H1 (cell line): ENCODE data around the gene FREM2. TPM values are rescaled to one million over a fixed set of nuclear protein-coding genes. Genes with fewer than 3 reads are reported as not detected.

Experiments
- CTCF ChIA-PET: fragments of 300-600 bp; sonication (Branson Sonifier 250); formaldehyde crosslinking; loops from one replicate; lab custom pipeline; 2021; ENCODE audit not compliant: partially characterized antibody; lab: Charles Lee
- POLR2A ChIA-PET: fragments of 300-600 bp; sonication (Branson Sonifier 250); formaldehyde crosslinking; loops from one replicate; lab custom pipeline; 2021; ENCODE audit warnings: inconsistent platforms; ENCODE audit not compliant: partially characterized antibody; lab: Charles Lee
- DNase-seq, 2 experiments: peaks; one replicate each; pipeline versions ENCODE4 v3.0.0 to v3.0.0-alpha.2; 2010 to 2022; ENCODE audit warnings: low spot score in 2 of 2, low read depth in 1 of 2, mixed read lengths in 1 of 2
- FAIRE-seq: peaks from 2 replicates; lab custom pipeline; 2011; peaks lifted over from hg19 to GRCh38; lab: Jason Lieb, UNC
- H2AFZ ChIP-seq: 2 replicates; pipeline ENCODE4 v1.8.1; 2012; ENCODE audit warnings: low read length, inconsistent platforms
- H2AK5ac ChIP-seq: 2 replicates; pipeline ENCODE4 v1.6.1; 2013; ENCODE audit warnings: low read depth, low read length
- H2BK120ac ChIP-seq: replicated peaks from 2 replicates; pipeline ENCODE3; 2013; ENCODE audit warnings: low read depth, low read length, inconsistent platforms
- H2BK12ac ChIP-seq: 2 replicates; pipeline ENCODE4 v1.6.1; 2013; ENCODE audit warnings: low read depth, low read length
- H2BK15ac ChIP-seq: 2 replicates; pipeline ENCODE4 v1.6.1; 2013; ENCODE audit warnings: low read length
- H2BK20ac ChIP-seq: 2 replicates; pipeline ENCODE4 v1.6.1; 2013; ENCODE audit warnings: low read length
- H2BK5ac ChIP-seq: 2 replicates; pipeline ENCODE4 v1.6.1; 2013; ENCODE audit warnings: low read depth, low read length
- H3K14ac ChIP-seq: 2 replicates; pipeline ENCODE4 v1.6.1; 2013; ENCODE audit warnings: inconsistent platforms; ENCODE audit not compliant: insufficient read length
- H3K18ac ChIP-seq: 2 replicates; pipeline ENCODE4 v1.6.1; 2013; ENCODE audit warnings: low read length; ENCODE audit errors: extremely low read depth
- H3K23ac ChIP-seq: 2 replicates; pipeline ENCODE4 v1.6.1; 2013; ENCODE audit warnings: inconsistent platforms; ENCODE audit not compliant: insufficient read length
- H3K23me2 ChIP-seq: 2 replicates; pipeline ENCODE4 v1.6.1; 2013; ENCODE audit warnings: low read depth, low read length
- H3K27ac ChIP-seq: 2 replicates; pipeline ENCODE4 v1.6.1; 2011; ENCODE audit warnings: low read depth, low read length, inconsistent platforms
- H3K27me3 ChIP-seq, 4 experiments: replicated peaks in 1 of 4; 1 replicate in 1 of 4; 2 replicates in 3 of 4; pipeline versions ENCODE4 v1.6.1 to v1.8.1; 2011 to 2013; ENCODE audit warnings: low read length in 3 of 4, mild to moderate bottlenecking in 3 of 4, inconsistent platforms in 2 of 4, mixed read lengths in 2 of 4, moderate library complexity in 1 of 4; ENCODE audit not compliant: control insufficient read depth in 3 of 4, insufficient read depth in 3 of 4; ENCODE audit errors: extremely low read depth in 1 of 4
- H3K36me3 ChIP-seq, 4 experiments: 2 replicates each; pipeline versions ENCODE4 v1.6.1 to v1.8.1; 2011 to 2013; ENCODE audit warnings: mild to moderate bottlenecking in 4 of 4, low read length in 3 of 4, moderate library complexity in 2 of 4, control low read depth in 1 of 4, inconsistent platforms in 1 of 4; ENCODE audit not compliant: insufficient read depth in 4 of 4, control insufficient read depth in 2 of 4
- H3K4ac ChIP-seq: replicated peaks from 2 replicates; pipeline ENCODE3; 2013; ENCODE audit warnings: low read length, low read depth, mixed read lengths, inconsistent platforms; ENCODE audit not compliant: insufficient read length
- H3K4me1 ChIP-seq, 4 experiments: replicated peaks in 1 of 4; 1 replicate in 1 of 4; 2 replicates in 3 of 4; pipeline versions ENCODE4 v1.6.1 to v1.8.1; 2011 to 2013; ENCODE audit warnings: low read length in 3 of 4, inconsistent platforms in 2 of 4, mixed read lengths in 1 of 4; ENCODE audit not compliant: insufficient read depth in 4 of 4, control insufficient read depth in 3 of 4
- H3K4me2 ChIP-seq, 2 experiments: 2 replicates each; pipeline versions ENCODE4 v1.6.1 to v1.8.1; 2011 to 2013; ENCODE audit warnings: low read depth in 2 of 2, low read length in 2 of 2, control low read depth in 1 of 2, inconsistent platforms in 1 of 2, mild to moderate bottlenecking in 1 of 2; ENCODE audit not compliant: insufficient read depth in 1 of 2
- H3K4me3 ChIP-seq, 4 experiments: fragments of 200-600, 300-600 bp in 1 of 4; sonication (generic), shearing (Covaris generic), sonication (Bioruptor Twin) in 1 of 4; 2 replicates each; pipeline versions ENCODE4 v1.5.1 to v1.8.1; 2011 to 2016; ENCODE audit warnings: low read length in 4 of 4, low read depth in 3 of 4, control low read depth in 2 of 4, inconsistent platforms in 2 of 4, mild to moderate bottlenecking in 2 of 4, mixed read lengths in 1 of 4, moderate library complexity in 1 of 4; ENCODE audit not compliant: insufficient read depth in 2 of 4; ENCODE audit errors: extremely low read depth in 1 of 4
- H3K56ac ChIP-seq: replicated peaks from 2 replicates; pipeline ENCODE3; 2013; ENCODE audit warnings: low read depth, mild to moderate bottlenecking, mixed read lengths, low read length, inconsistent platforms; ENCODE audit not compliant: insufficient read length
- H3K79me1 ChIP-seq: 2 replicates; pipeline ENCODE4 v1.6.1; 2013; ENCODE audit warnings: low read depth, low read length, control low read depth
- H3K79me2 ChIP-seq, 2 experiments: 2 replicates each; pipeline versions ENCODE4 v1.6.1 to v1.8.1; 2012 to 2013; ENCODE audit warnings: low read length in 2 of 2, mild to moderate bottlenecking in 2 of 2, inconsistent platforms in 1 of 2; ENCODE audit not compliant: insufficient read depth in 2 of 2, control insufficient read depth in 1 of 2
- H3K9ac ChIP-seq, 4 experiments: replicated peaks in 1 of 4; 1 replicate in 1 of 4; 2 replicates in 3 of 4; pipeline versions ENCODE4 v1.6.1 to v1.8.1; 2011 to 2013; ENCODE audit warnings: low read depth in 3 of 4, low read length in 3 of 4, control low read depth in 2 of 4, mild to moderate bottlenecking in 2 of 4, moderate library complexity in 2 of 4, inconsistent platforms in 1 of 4; ENCODE audit errors: extremely low read depth in 1 of 4
- H3K9me3 ChIP-seq, 2 experiments: 2 replicates each; pipeline versions ENCODE4 v1.6.1 to v1.8.1; 2012 to 2013; ENCODE audit warnings: mild to moderate bottlenecking in 2 of 2, moderate library complexity in 2 of 2, control low read depth in 1 of 2, inconsistent platforms in 1 of 2, low read depth in 1 of 2, low read length in 1 of 2, mixed read lengths in 1 of 2; ENCODE audit not compliant: insufficient read depth in 2 of 2
- H4K20me1 ChIP-seq, 2 experiments: replicated peaks in 1 of 2; 2 replicates each; pipeline versions ENCODE3 to v1.8.1; 2011 to 2013; ENCODE audit warnings: inconsistent platforms in 2 of 2, low read length in 2 of 2, mild to moderate bottlenecking in 1 of 2; ENCODE audit not compliant: insufficient read depth in 2 of 2, control insufficient read depth in 1 of 2
- H4K5ac ChIP-seq: 2 replicates; pipeline ENCODE4 v1.6.1; 2013; ENCODE audit warnings: low read length, low read depth, mixed read lengths, inconsistent platforms; ENCODE audit not compliant: insufficient read length
- H4K8ac ChIP-seq: 2 replicates; pipeline ENCODE4 v1.8.0; 2013; ENCODE audit warnings: mild to moderate bottlenecking, moderate library complexity, low read length, inconsistent platforms; ENCODE audit not compliant: insufficient read depth; ENCODE audit errors: extremely low read depth
- H4K91ac ChIP-seq: replicated peaks from 2 replicates; pipeline ENCODE3; 2013; ENCODE audit warnings: low read length, mixed read lengths, inconsistent platforms; ENCODE audit not compliant: insufficient read length
- BACH1 ChIP-seq: IDR thresholded peaks from 2 replicates; pipeline ENCODE4 v1.6.1; 2012; ENCODE audit warnings: low read length, improper control_type of control experiment
- CBX5 ChIP-seq: fragments of 300-800, 300-1000 bp; sonication (generic); IDR thresholded peaks from 2 replicates; pipeline ENCODE4 v1.7.1; 2016; ENCODE audit warnings: antibody characterized with exemption, low read length, low read depth
- CTCF ChIP-seq, 3 experiments: IDR thresholded peaks; 1 replicate in 2 of 3; 2 replicates in 1 of 3; pipeline versions ENCODE4 v1.5.1 to v1.6.1; 2011; ENCODE audit warnings: low read length in 3 of 3, mild to moderate bottlenecking in 3 of 3, inconsistent platforms in 2 of 3, low read depth in 1 of 3, moderate library complexity in 1 of 3; ENCODE audit not compliant: insufficient read depth in 1 of 3; ENCODE audit errors: control extremely low read depth in 1 of 3
- EGR1 ChIP-seq: IDR thresholded peaks from 2 replicates; pipeline ENCODE4 v1.6.1; 2011; ENCODE audit warnings: low read depth, low read length, borderline replicate concordance
- HDAC2 ChIP-seq, 2 experiments: fragments of 300-600 bp in 1 of 2; sonication (generic) in 1 of 2; IDR thresholded peaks; 2 replicates each; pipeline ENCODE4 v1.6.1; 2011 to 2012; ENCODE audit warnings: low read depth in 2 of 2, low read length in 2 of 2, mild to moderate bottlenecking in 2 of 2, moderate library complexity in 2 of 2, borderline replicate concordance in 1 of 2, inconsistent platforms in 1 of 2
- HDAC6 ChIP-seq: IDR thresholded peaks from one replicate; pipeline ENCODE4 v1.7.1; 2012; ENCODE audit warnings: low read depth, mild to moderate bottlenecking, inconsistent platforms, low read length, moderate library complexity
- JUN ChIP-seq: IDR thresholded peaks from 2 replicates; pipeline ENCODE4 v1.6.1; 2011; ENCODE audit warnings: low read depth, mild to moderate bottlenecking, improper control_type of control experiment, low read length
- KDM5A ChIP-seq: fragments of 200-600 bp; IDR thresholded peaks from 2 replicates; pipeline ENCODE4 v1.7.1; 2012; ENCODE audit warnings: mild to moderate bottlenecking, low read length, inconsistent platforms, mixed read lengths
- NRF1 ChIP-seq: IDR thresholded peaks from 2 replicates; pipeline ENCODE4 v1.6.1; 2011; ENCODE audit warnings: mild to moderate bottlenecking, low read depth, low read length, improper control_type of control experiment
- SIN3A ChIP-seq, 2 experiments: IDR thresholded peaks in 1 of 2; conservative IDR thresholded peaks in 1 of 2; 2 replicates each; pipeline ENCODE4 v1.6.1; 2011 to 2012; ENCODE audit warnings: low read length in 2 of 2, improper control_type of control experiment in 1 of 2, low read depth in 1 of 2, mild to moderate bottlenecking in 1 of 2
- SP1 ChIP-seq: IDR thresholded peaks from 2 replicates; pipeline ENCODE4 v1.6.1; 2011; ENCODE audit warnings: low read depth, low read length
- SP2 ChIP-seq: IDR thresholded peaks from 2 replicates; pipeline ENCODE4 v1.6.1; 2012; ENCODE audit warnings: mild to moderate bottlenecking, low read length, inconsistent platforms
- WGBS, 2 experiments: shearing (Covaris generic) in 1 of 2; methylation state at CpG; one replicate each; pipeline versions ENCODE4 v1.1.6 to v1.1.7; 2013 to 2015; ENCODE audit warnings: low lambda C conversion rate in 2 of 2, mixed read lengths in 2 of 2, inconsistent platforms in 1 of 2, low coverage in 1 of 2, missing lambda C conversion rate in 1 of 2; ENCODE audit not compliant: insufficient replicate concordance in 2 of 2, insufficient coverage in 1 of 2, insufficient read length in 1 of 2; ENCODE audit errors: extremely low coverage in 1 of 2, missing lambda C conversion rate in 1 of 2; 5-methylcytosine and 5-hydroxymethylcytosine counted together
- polyA plus RNA-seq, 7 experiments: library from polyadenylated mRNA; depleted of rRNA in 3 of 7; stranded (reverse) in 5 of 7; unstranded in 2 of 7; fragments of >200 nt in 5 of 7; fragments of 200-250 nt in 2 of 7; gene quantifications; 1 replicate in 5 of 7; 2 replicates in 1 of 7; 4 replicates in 1 of 7; pipeline versions ENCODE4 v1.2.1 to v1.2.3, GENCODE V29; 2011 to 2013; ENCODE audit warnings: missing spikeins in 2 of 7, mixed read lengths in 2 of 7
- total RNA-seq: library from RNA; stranded (reverse); fragmentation: NEBNext Ultra II Directional; extraction: Animal tissue kit (Norgen Biotek cat#: 25700); gene quantifications from 2 replicates; pipeline ENCODE4 v1.2.1, GENCODE V29; 2021

Gene FREM2
- total and polyA plus RNA-seq, 2 of the 8 experiments (the other 6 are each of a cell fraction or from before 2014, with no cell fraction given) = 11.6 to 22.8 TPM

GRCh38 chr13:38803531-38803930 lies 116.7 kb downstream of the FREM2 start:
- Histone ChIP-seq H3K36me3 (no peaks in the 10 kb centered on the region), H3K27ac (no peak overlapping the region), H2AFZ (no peak overlapping the region), H4K20me1 (no peaks in the 10 kb centered on the region), H4K8ac (no peak overlapping the region), H2BK20ac (no peak overlapping the region), H3K14ac (no peak overlapping the region), H2BK120ac (no peak overlapping the region), H3K79me2 (no peaks in the 10 kb centered on the region), H3K4ac (no peak overlapping the region), H3K79me1 (no peaks in the 10 kb centered on the region), H2BK5ac (no peak overlapping the region), H2BK12ac (no peak overlapping the region), H3K23me2 (no peaks in the 10 kb centered on the region), H3K9me3 (no peaks in the 10 kb centered on the region), H3K18ac (no peak overlapping the region), H4K91ac (peak overlapping the region; percentile 37), H2BK15ac (no peak overlapping the region), H3K56ac (no peak overlapping the region), H4K5ac (no peak overlapping the region), H3K4me1 (peaks cover 4 to 18% (median 6%) of the 10 kb centered on the region in 4 experiments; a peak in 6 of 7 replicates), H3K4me3 (peak overlapping the region in 1 of 4 experiments; percentile 22; a peak in 1 of 8 replicates), H3K9ac (no peak overlapping the region), H2AK5ac (no peak overlapping the region), H3K4me2 (peak overlapping the region in 1 of 2 experiments; percentile 34; a peak in 2 of 4 replicates), H3K27me3 (no peaks in the 10 kb centered on the region), H3K23ac (no peak overlapping the region)
- no peak for DNase-seq
- 36% methylated on average over 2 of the region's 2 CpGs; no CpG with 5 or more reads in 1 of the 2 experiments for WGBS, 2 experiments
- ChIA-PET CTCF (interaction anchor here (1.6 to 1.7 kb wide), 3 partner anchors 29 to 117 kb away, joined by 3 to 4 read pairs (median 4); no protein-coding TSS in a partner anchor), POLR2A (no interaction called here)
- FAIRE-seq = no peak
- no peak for TF ChIP-seq SP2
- TF ChIP-seq NRF1 = no peak
- TF ChIP-seq HDAC2 (IDR thresholded peaks at IDR 0.05; ENCODE audit: borderline replicate concordance in 1 of 2, low read depth in 2 of 2, low read length in 2 of 2) = no peak
- no peak for TF ChIP-seq CBX5
- no peak for TF ChIP-seq JUN
- no peak for TF ChIP-seq BACH1
- no peak for TF ChIP-seq HDAC6
- no peak for TF ChIP-seq KDM5A
- no peak for TF ChIP-seq CTCF (IDR thresholded peaks at IDR 0.05; ENCODE audit: control extremely low read depth in 1 of 3, insufficient read depth in 1 of 3, low read depth in 1 of 3, low read length in 3 of 3)
- TF ChIP-seq SP1 = no peak
- no peak for TF ChIP-seq EGR1
- no peak for TF ChIP-seq SIN3A (conservative IDR thresholded peaks at IDR 0.05 in 1 of 2, IDR thresholded peaks at IDR 0.05 in 1 of 2; ENCODE audit: low read depth in 1 of 2, low read length in 2 of 2)
